Bone marrow (tissue), 2 donors: Measurements from ENCODE around the gene ZDHHC14.
"Not testable (repeated sequence)": the region's sequence is repeated elsewhere in the genome, so short reads cannot be mapped to it uniquely, and the experiment has no call there.

Experiments
- DNase-seq, 2 donors: peaks; one replicate each; lab custom pipeline; 2025; lab: John Stamatoyannopoulos, UW

The ZDHHC14 gene

GRCh38 chr6:157381631-157382621 is 936 bp downstream of the ZDHHC14 start:
- DNase-seq, result peak; percentile 28 to 29

GRCh38 chr6:157382821-157383220 is 1.8 kb downstream of the ZDHHC14 start:
- DNase-seq, result no peak

- DNase-seq, result no peak
Observed at GRCh38 chr6:157383471-157383870, 2.5 kb downstream of the ZDHHC14 start.

DNA sequence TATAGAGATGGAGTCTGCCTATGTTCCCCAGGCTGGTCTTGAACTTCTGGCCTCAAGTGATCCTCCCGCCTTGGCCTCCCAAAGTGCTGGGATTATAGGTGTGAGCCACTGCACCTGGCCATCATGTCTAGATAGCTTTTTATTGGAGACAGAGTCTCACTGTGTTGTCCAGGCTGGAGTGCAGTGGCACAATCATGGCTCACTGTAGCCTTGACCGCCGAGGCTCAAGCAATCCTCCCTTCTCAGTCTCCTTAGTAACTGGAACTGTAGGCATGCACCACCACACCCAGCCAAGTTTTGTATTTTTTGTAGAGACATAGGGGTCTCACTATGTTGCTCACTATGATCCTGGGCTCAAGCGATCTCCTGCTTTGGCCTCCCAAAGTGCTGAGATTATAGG is 4.0 kb downstream of the ZDHHC14 start:
- DNase-seq, result not testable (repeated sequence)

GRCh38 chr6:157385482-157385881 is 4.5 kb downstream of the ZDHHC14 start:
- no peak for DNase-seq

DNA sequence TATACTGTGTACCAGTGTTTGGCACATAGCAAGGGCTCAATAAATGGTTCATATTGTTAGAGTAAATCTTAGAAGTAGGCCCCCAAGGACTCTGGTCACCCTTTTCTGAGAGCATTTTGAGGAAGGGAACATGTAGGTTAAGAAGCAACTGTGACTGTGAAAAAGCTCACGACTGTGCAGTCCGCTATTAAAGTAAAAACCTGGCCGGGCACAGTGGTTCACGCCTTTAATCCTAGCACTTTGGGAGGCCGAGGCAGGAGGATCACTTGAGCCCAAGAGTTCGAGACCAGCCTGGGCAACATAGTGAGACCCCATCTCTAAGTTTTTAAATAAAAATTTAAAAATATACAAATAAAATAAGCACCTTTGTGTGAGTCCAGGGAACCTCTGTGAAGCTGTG is 5.0 kb downstream of the ZDHHC14 start:
- DNase-seq, result no peak

DNA sequence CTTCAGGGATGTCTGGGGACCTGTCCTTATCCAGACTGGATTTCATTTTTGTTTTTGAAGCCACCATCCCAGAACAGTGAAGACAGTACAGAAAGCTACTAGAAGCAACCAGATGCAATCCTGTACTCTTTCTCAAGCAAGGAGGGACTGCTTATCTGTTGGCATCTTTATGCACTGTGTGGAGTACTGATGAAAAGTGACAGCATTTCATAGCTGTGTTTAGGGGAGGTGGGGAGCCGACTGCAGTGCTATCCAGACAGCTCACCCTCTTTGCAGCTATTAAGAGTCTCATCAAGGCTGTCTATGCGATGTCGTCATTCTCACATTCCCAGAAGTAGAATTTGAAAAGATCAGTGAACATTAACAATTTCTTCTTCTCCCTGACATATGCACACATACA is 5.5 kb downstream of the ZDHHC14 start:
- DNase-seq, result no peak

- DNase-seq, result no peak
Observed at GRCh38 chr6:157388924-157389323, 7.9 kb downstream of the ZDHHC14 start.

DNA sequence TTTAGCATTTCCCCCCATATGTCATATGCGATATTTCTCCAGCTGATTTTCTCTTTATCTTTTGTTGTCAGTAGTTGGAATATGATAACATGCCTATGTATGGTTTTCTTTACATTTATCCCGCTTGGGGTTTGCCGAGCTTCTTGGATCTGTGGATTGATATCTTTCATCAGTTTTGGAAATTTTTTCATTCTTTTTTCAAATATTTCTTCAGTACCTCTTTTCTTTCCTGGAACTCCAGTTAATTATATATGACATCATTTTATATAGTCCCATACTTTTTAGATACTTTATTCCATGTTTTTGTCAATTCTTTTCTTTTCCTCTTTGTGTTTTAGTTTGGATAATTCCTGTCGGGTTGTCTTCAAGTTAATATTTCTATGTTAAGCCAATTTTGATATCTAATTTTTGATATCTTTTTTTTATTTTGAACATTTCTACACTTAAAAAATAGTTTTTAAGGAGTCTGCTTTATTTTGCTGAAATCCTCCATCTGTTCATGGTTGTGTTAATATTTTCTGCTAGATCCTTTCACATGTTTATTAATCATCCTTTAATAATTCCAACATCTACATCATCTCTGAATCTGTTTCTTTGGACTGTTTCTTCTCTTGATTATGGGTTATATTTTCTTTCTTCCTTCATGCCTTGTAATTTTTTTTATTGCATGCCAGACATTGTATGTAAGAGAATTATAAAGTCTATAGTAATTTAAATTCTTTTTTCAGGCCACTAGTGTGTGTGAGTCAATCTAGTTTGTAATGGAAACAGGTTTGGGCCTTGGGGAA is 9.5 kb downstream of the ZDHHC14 start:
- DNase-seq, result no peak

DNA sequence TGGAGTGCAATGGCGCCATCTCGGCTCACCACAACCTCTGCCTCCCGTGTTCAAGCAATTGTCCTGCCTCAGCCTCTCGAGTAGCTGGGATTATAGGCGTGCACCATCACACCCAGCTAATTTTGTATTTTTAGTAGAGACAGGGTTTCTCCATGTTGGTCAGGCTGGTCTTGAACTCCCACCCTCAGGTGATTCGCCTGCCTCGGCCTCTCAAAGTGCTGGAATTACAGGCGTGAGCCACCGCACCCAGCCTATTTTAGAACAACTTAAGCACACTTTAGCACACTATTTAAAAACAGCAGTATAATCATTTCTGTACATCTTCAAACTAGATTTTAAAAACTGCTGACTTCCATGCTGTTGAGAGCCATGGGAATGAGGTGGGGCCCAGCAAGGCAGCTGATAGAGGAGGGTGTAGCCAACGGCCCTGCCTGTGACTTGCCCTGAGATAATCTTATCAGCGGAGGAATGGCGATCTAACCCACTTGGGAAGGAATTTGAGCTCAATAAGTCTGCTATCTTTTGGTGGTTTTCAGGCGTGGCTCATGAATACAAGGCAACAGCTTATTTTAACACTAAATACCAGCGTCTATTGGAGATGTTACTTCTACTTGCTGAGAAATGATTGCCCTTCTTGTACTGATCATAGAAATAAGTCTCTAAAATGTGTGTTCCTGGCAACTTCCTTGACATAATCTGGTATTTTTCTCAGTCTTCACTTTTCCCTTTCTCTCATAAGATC is 12.1 kb downstream of the ZDHHC14 start:
- no peak for DNase-seq

- DNase-seq, result peak in 1 of 2 donors; percentile 1
Observed at GRCh38 chr6:157393669-157394327, 12.8 kb downstream of the ZDHHC14 start.

DNA sequence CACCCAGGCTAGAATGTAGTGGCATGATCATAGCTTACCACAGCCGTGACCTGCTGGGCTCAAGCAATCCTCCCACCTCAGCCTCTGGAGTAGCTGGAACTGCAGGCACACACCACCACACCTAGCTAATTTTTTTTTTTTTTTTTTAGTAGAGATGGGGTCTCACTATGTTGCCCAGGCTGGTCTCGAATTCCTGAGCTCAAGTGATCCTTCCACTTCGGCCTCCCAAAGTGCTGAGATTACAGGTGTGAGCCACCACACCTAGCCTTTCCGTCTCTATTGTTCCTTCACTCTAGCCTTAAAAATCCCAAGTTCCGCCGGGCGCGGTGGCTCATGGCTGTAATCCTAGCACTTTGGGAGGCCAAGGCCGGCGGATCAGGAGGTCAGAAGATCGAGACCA is 14.2 kb downstream of the ZDHHC14 start:
- DNase-seq, result not testable (repeated sequence)

DNA sequence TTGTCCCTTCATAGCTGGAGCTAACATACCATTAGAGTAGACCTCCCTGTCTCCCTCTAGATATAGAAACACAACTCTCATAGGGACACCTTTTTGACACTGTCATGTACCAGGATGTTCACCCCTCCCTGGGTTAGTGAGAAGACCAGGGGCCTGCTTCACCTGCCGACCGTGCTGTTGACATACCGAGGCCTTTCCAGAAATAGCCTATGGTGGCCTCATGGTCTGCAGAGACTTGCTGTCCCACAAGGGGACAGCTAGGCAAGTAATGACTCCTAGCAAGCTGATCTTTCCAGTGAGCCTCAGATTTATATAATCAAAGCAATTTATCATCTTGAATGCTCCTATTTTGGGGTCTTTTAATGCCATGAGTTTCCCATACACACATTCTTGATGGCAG is 15.0 kb downstream of the ZDHHC14 start:
- no peak for DNase-seq

GRCh38 chr6:157397660-157398059 is 16.7 kb downstream of the ZDHHC14 start:
- no peak for DNase-seq

- DNase-seq, result no peak
Observed at GRCh38 chr6:157398151-157398550, 17.2 kb downstream of the ZDHHC14 start.

DNA sequence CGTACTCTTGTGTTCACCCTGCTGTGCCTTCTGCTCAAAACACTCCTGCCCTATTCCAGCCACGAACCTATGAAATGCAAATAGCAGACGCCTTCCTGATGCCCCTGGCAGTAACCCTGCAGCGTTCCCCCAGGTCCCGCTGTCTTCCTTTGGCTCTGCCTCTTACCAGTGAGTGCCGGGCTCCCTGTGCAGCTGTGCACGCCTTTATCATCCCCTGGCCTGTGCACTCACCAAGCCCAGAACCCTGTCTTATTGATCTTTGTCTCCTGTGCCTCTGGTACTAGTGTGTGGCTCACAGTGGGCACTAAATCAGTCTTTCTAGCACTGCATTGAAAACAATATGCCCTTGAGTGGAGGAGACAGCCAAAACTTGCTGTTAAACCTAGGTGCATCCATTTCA is 19.7 kb downstream of the ZDHHC14 start:
- DNase-seq, result no peak

DNA sequence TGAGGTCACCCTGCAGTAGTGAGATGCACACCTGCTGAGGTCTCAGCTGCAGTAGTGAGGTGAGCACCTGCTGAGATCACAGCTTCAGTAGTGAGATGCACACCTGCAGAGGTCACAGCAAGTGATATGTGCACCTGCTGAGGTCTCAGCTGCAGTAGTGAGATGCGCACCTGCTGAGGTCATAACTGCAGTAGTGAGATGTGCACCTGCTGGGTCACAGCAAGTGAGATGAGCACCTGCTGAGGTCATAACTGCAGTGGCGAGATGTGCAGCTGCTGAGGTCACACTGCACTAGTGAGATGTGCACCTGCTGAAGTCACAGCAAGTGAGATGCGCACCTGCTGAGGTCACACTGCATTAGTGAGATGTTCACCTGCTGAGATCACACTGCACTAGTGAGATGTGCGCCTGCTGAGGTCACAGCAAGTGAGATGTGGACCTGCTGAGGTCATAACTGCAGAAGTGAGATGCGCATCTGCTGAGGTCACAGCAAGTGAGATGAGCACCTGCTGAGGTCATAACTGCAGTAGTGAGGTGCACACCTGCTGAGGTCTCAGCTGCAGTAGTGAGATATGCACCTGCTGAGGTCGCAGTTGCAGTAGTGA is 20.8 kb downstream of the ZDHHC14 start:
- DNase-seq, result no peak

- no peak for DNase-seq
Observed at GRCh38 chr6:157402996-157403685, 22.2 kb downstream of the ZDHHC14 start.

DNA sequence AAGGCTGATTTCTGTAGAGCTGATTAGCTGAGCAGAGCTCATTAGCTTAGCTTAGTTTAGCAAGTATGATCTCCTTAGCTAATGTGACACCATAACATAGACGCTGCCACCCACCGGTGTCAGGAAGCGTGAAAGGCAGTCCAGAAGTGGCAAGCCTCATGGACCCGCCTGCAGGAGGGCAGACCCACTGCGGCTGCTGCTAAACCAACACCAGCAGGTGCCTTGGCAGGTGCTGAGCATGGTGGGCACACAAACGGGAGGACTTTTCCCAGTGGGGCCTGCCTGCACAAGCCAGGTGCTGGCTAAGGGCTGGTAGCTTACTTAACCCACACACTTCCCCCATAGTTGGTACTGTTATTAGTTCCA is 22.7 kb downstream of the ZDHHC14 start:
- no peak for DNase-seq

DNA sequence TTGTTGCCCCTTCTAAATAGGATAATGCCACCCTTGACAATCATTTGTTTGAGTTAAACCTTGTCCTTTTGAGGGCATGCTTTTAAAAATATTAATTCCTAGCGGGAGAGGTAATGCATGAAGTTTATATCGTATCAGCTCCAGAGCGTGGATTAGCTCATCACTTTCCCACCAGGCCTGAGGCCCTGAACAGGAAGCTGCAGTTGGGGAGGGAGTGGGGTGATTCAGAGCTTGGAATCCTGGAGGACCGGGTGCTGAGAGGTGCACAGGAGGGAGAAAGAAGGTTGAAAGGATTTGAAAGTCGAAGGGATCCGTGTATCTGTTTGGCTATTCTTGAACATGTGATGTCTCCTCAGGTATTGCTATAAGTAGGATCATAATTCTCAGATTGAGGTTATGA is 25.0 kb downstream of the ZDHHC14 start:
- no peak for DNase-seq

GRCh38 chr6:157406661-157407060 is 25.7 kb downstream of the ZDHHC14 start:
- DNase-seq, result no peak
